WTC11 (cell line): ENCODE measurements around the gene SCN9A.
"Not testable (repeated sequence)": the region's sequence is repeated elsewhere in the genome, so short reads cannot be mapped to it uniquely, and the experiment has no call there.

Experiments
- CTCF ChIP-seq: fragments of 200-600 bp; IDR thresholded peaks from 2 replicates; pipeline ENCODE4 v1.8.0; 2022; ENCODE audit warnings: antibody characterized with exemption
- FOXJ3 ChIP-seq: sonication (generic); formaldehyde crosslinking; IDR thresholded peaks from 2 replicates; pipeline ENCODE4 v1.9.0; 2021; ENCODE audit warnings: missing genetic modification reagents, mild to moderate bottlenecking, borderline replicate concordance
- NFYB ChIP-seq: sonication (generic); formaldehyde crosslinking; conservative IDR thresholded peaks from 2 replicates; pipeline ENCODE4 v1.8.0; 2022; ENCODE audit warnings: low read depth, missing genetic modification reagents
- OVOL2 ChIP-seq: fragments of 250-450 bp; sonication (Bioruptor Pico); IDR thresholded peaks from 2 replicates; pipeline ENCODE4 v1.9.0; 2021; ENCODE audit warnings: mild to moderate bottlenecking, borderline replicate concordance
- TEAD4 ChIP-seq: sonication (generic); formaldehyde crosslinking; IDR thresholded peaks from 2 replicates; pipeline ENCODE4 v1.8.0; 2022; ENCODE audit warnings: mild to moderate bottlenecking, missing genetic modification reagents
- ZNF121 ChIP-seq: sonication (generic); formaldehyde crosslinking; IDR thresholded peaks from 2 replicates; pipeline ENCODE4 v1.8.0; 2023; ENCODE audit warnings: missing genetic modification reagents
- ZNF138 ChIP-seq: sonication (generic); formaldehyde crosslinking; conservative IDR thresholded peaks from 2 replicates; pipeline ENCODE4 v1.8.1; 2022; ENCODE audit warnings: mild to moderate bottlenecking, moderate library complexity, missing genetic modification reagents
- ZNF416 ChIP-seq: fragments of 250-450 bp; sonication (Bioruptor Pico); IDR thresholded peaks from 2 replicates; pipeline ENCODE4 v1.9.0; 2021; ENCODE audit warnings: mild to moderate bottlenecking, inconsistent platforms

- not testable (repeated sequence) for TF ChIP-seq CTCF; NFYB (CRISPR knock-in tag); FOXJ3 (CRISPR knock-in tag); TEAD4; ZNF416 (CRISPR knock-in tag); OVOL2 (CRISPR knock-in tag); ZNF121 (CRISPR knock-in tag); ZNF138
Observed at GRCh38 chr2:166209944-166210343, 165.8 kb downstream of the SCN9A start.
